Panc1 (cell line): ENCODE data around the gene IZUMO4. TPM values are rescaled to one million over a fixed set of nuclear protein-coding genes. Genes with fewer than 3 reads are reported as not detected.

Experiments
- ATAC-seq: fragments of 200-7000 bp; cut with Tn5 transposase; 2 replicates; pipeline ENCODE4 v1.9.1; 2020; ENCODE audit warnings: mild to moderate bottlenecking, moderate library complexity
- BruUV-seq: library from RNA; stranded (reverse); fragments of 400-500 nt; replicated peaks from 2 replicates; lab custom pipeline; 2021; lab: Mats Ljungman, UMichigan
- CTCF ChIA-PET: fragments of 300-600 bp; sonication (Branson Sonifier 250); formaldehyde crosslinking; loops from one replicate; lab custom pipeline; 2022; ENCODE audit warnings: antibody characterized with exemption; lab: Charles Lee
- POLR2A ChIA-PET: fragments of 300-600 bp; sonication (Branson Sonifier 250); formaldehyde crosslinking; loops from one replicate; lab custom pipeline; 2022; ENCODE audit warnings: antibody characterized with exemption; lab: Charles Lee
- DNase-seq: peaks from one replicate; pipeline ENCODE4 v3.0.0-alpha.2; 2010; ENCODE audit warnings: low read depth, low spot score
- H3K27ac ChIP-seq: 2 replicates; pipeline ENCODE4 v1.5.1; 2011; ENCODE audit warnings: mild to moderate bottlenecking, low read length, inconsistent platforms
- H3K27me3 ChIP-seq: fragments of 200-500 bp; sonication (Bioruptor generic); 2 replicates; pipeline ENCODE4 v1.6.0; 2014; ENCODE audit warnings: low read length, inconsistent platforms; ENCODE audit not compliant: control insufficient read depth, insufficient read depth
- H3K36me3 ChIP-seq: fragments of 200-500 bp; sonication (Bioruptor generic); 2 replicates; pipeline ENCODE4 v1.5.1; 2014; ENCODE audit warnings: inconsistent platforms, mild to moderate bottlenecking, low read length, moderate library complexity; ENCODE audit not compliant: control insufficient read depth, insufficient read depth
- H3K4me1 ChIP-seq: 2 replicates; pipeline ENCODE4 v1.5.1; 2011; ENCODE audit warnings: inconsistent platforms, mild to moderate bottlenecking, low read length, moderate library complexity; ENCODE audit not compliant: control insufficient read depth, insufficient read depth
- H3K4me3 ChIP-seq, 2 experiments: 2 replicates each; pipeline ENCODE4 v1.5.1; 2011 to 2012; ENCODE audit warnings: low read depth in 2 of 2, low read length in 2 of 2, mild to moderate bottlenecking in 2 of 2, inconsistent platforms in 1 of 2, moderate library complexity in 1 of 2
- H3K9me3 ChIP-seq: fragments of 200-500 bp; sonication (Bioruptor generic); 2 replicates; pipeline ENCODE4 v1.5.1; 2014; ENCODE audit warnings: low read depth, mild to moderate bottlenecking, inconsistent platforms, low read length, moderate library complexity; ENCODE audit not compliant: control insufficient read depth, insufficient read depth
- CTCF ChIP-seq: fragments of 450-650 bp; IDR thresholded peaks from 2 replicates; pipeline ENCODE4 v1.5.1; 2017; ENCODE audit warnings: mild to moderate bottlenecking
- POLR2AphosphoS5 ChIP-seq: IDR thresholded peaks from 2 replicates; pipeline ENCODE4 v1.6.1; 2012; ENCODE audit warnings: mild to moderate bottlenecking, low read depth, low read length, moderate library complexity
- REST ChIP-seq, 2 experiments: IDR thresholded peaks; 2 replicates each; pipeline ENCODE4 v1.6.1; 2011 to 2012; ENCODE audit warnings: low read depth in 2 of 2, control low read depth in 1 of 2, low read length in 1 of 2, mild to moderate bottlenecking in 1 of 2, moderate library complexity in 1 of 2; ENCODE audit not compliant: insufficient read depth in 1 of 2
- SIN3A ChIP-seq: IDR thresholded peaks from 2 replicates; pipeline ENCODE4 v1.6.1; 2012; ENCODE audit warnings: low read depth, mild to moderate bottlenecking, low read length, moderate library complexity, borderline replicate concordance; ENCODE audit not compliant: insufficient read depth
- TCF7L2 ChIP-seq: IDR thresholded peaks from 2 replicates; pipeline ENCODE4 v1.6.1; 2011; ENCODE audit warnings: mild to moderate bottlenecking, low read depth, low read length, inconsistent platforms
- in situ Hi-C: cut with HindIII; loops from 2 replicates; pipeline ENCODE4 v1.10.0; 2016; ENCODE audit warnings: low sequenced_read_pairs, low pct_unique_long_range_greater_than_20kb
- intact Hi-C: fragments of 100-400 bp; cut with micrococcal nuclease; formaldehyde crosslinking; loops from one replicate; pipeline ENCODE4 v1.10.0; 2022; ENCODE audit not compliant: unreplicated experiment
- total RNA-seq: library from RNA; stranded (reverse); gene quantifications from one replicate; pipeline ENCODE4 v1.2.1, GENCODE V29; 2021; ENCODE audit not compliant: unreplicated experiment

IZUMO4 gene
- total RNA-seq, 1 experiment from 2014 or later = 5.4 TPM

- ChIA-PET CTCF (no interaction called here), POLR2A (no interaction called here)
- Histone ChIP-seq H3K27ac (no peak overlapping the region), H3K9me3 (no peaks in the 10 kb centered on the region), H3K4me1 (no peaks in the 10 kb centered on the region), H3K27me3 (no peaks in the 10 kb centered on the region), H3K36me3 (no peaks in the 10 kb centered on the region), H3K4me3 (no peak overlapping the region)
- BruUV-seq = no TSS peak
- intact Hi-C loops = no loop called here
- no peak for TF ChIP-seq TCF7L2
- no peak for TF ChIP-seq POLR2AphosphoS5
- no peak for TF ChIP-seq SIN3A
- no peak for TF ChIP-seq REST (IDR thresholded peaks at IDR 0.05; ENCODE audit: insufficient read depth in 1 of 2, low read depth in 2 of 2, low read length in 1 of 2)
- no peak for TF ChIP-seq CTCF
- in situ Hi-C loops = no loop called here
- ATAC-seq = no peak
- no peak for DNase-seq
These were observed 17.5 kb downstream of the IZUMO4 start for GRCh38 chr19:2114218-2114617.

- Histone ChIP-seq H3K9me3 (no peaks in the 10 kb centered on the region), H3K4me1 (no peaks in the 10 kb centered on the region), H3K36me3 (no peaks in the 10 kb centered on the region), H3K4me3 (no peak overlapping the region), H3K27ac (no peak overlapping the region), H3K27me3 (no peaks in the 10 kb centered on the region)
- BruUV-seq = no TSS peak
- in situ Hi-C loops (no loop called here), intact Hi-C loops (no loop called here)
- no peak for DNase-seq
- TF ChIP-seq TCF7L2 (no peak), REST (IDR thresholded peaks at IDR 0.05; ENCODE audit: insufficient read depth in 1 of 2, low read depth in 2 of 2, low read length in 1 of 2) (no peak), CTCF (no peak), SIN3A (no peak), POLR2AphosphoS5 (no peak)
- ChIA-PET CTCF (no interaction called here), POLR2A (no interaction called here)
- no peak for ATAC-seq
These were observed 18.1 kb downstream of the IZUMO4 start for GRCh38 chr19:2114821-2115220.
